Raji (cell line): ENCODE measurements around the gene DDX42.

ENCODE experiments used
- POLR2A ChIP-seq: IDR thresholded peaks from 2 replicates; pipeline ENCODE4 v1.6.1; 2011; ENCODE audit warnings: low read depth, low read length, control low read depth; ENCODE audit not compliant: insufficient read depth

The DDX42 gene

DNA sequence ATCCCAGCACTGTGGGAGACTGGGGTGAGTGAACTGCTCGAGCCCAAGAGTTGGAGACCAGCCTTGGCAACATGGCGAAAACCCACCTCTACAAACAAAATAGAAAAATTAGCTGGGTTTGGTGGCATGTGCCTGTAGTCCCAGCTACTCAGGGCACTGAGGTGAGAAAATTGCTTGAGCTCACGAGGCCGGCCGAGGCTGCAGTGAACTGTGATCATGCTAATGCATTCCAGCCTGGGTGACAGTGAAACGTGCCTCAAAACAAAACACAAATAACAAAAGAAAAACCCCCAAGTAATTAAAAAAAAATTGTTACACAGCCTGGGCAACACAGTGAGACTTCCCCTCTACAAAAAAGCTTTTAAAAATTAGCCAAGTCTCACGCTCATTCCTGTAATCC lies 5.5 kb upstream of the DDX42 start:
- no peak for TF ChIP-seq POLR2A

GRCh38 chr17:63772801-63773271 lies 1.1 kb upstream of the DDX42 start:
- TF ChIP-seq POLR2A, result no peak

DNA sequence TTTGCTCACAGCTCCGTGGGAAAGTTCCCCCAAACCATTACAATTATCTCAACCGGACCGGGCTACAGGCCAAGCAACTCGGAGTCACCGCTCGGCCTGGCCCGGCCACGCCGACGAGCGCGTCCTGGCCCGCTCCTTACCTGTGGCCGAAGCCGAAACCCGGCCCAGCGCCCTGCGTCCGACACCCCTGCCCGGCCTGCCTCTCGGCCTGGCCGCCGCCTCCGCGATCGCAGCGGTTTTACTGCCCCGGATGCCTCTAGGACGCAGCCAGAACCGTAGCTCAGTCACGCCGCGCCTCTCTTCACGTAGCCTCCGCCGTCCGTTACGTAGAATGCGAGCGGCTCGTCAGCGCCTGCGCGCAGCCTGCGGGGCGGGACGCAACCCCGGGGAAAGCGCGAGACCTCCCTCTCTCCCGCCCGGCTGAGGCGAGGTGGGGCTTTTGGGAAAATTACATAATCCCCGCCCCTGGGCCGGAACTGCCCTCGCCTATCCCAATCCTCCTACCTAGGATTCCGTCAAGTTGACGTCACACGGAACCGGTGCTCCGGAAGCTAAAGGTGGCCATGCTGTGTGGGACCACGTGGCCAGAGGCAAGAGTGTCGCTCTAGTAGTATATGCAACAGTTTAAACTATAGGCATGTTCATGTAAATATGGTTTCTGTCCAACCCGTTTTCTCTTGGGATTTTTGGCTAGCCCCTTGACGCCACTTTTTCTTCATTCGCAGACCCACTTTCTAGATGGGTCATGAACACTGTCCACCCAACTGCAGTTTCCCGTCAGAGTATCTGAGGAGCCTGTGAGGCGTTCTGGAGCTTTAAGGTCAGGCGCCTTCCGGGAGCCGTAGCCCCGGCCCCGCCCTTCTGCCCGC lies 464 bp upstream of the DDX42 start, which contains the start of gene CCDC47:
CCDC47 (minus strand) TSS at position 326 of the 869 bp plus-strand sequence. CDS start 7,422 bp downstream, outside the sequence.
- peak; percentile 80 for TF ChIP-seq POLR2A

DNA sequence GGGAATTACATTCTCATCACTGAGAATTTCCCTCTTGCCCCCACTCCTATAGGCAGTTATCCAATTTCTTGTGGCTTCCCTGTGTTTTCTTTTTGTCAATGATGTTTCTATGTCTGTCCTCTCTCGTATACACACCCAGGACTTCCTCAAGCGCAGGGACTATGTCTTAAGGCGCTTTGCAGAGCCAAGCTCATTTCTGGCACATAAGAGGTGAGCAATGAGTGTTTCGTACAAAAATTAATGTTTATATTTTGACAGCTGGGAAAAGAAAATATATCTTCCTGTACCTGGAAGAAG lies 947 bp downstream of the DDX42 start:
- TF ChIP-seq POLR2A, result no peak

DNA sequence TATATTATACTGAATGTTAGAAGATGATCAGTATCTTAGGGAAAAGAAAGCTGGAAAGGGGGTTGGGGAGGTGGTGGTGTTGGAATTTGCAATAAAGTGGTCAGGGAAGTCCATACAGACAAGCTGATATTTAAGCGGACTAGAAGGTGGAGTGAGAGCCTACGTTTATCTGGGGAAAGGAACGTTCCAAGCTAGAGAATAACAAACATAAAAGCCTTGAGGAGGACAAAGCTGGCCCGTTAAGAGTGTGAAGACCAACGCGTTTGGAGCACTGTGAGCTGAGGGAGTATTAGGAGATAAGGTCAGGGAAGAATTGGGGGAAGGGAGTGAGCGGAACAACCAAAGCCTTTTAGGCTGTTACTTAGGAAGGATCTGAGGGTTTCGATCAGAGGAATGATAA lies 1.4 kb downstream of the DDX42 start:
- TF ChIP-seq POLR2A, result no peak

DNA sequence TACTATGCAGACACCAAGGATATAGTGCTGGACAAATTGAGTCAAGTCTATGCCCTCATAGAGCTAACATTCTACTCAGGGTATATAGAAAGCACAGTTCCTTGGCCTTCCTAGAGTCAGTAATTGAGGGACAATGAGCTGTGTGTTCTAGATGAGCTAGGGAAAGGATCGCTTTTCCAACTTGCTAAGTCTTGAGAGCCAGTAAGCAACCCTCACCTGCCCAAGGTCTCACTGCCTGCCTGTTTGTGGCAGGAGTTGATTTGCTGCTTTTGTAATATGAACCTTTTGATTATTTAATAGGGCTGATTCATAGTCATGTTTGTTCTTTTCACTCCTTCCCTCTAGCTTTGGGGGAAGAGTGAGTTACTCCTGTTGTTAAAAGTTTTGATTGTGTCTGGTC lies 6.5 kb downstream of the DDX42 start:
- TF ChIP-seq POLR2A, result no peak

DNA sequence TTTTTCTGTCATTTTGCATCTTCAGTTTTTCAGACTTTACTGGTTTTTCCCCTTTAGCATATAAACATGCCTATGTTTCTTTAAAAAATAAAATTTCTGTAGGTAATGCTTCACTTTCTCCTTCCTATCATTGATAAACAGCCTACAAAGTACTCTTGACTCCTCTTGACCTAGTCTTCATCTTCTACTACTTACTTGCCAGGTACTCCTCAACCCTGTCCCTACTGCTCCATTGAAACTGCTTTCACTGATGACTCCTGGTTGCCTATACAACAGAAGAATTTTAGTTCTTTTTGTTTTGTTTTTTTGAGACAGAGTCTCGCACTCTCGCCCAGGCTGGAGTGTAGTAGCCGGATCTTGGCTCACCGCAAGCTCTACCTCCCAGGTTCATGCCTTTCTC lies 7.0 kb downstream of the DDX42 start:
- no peak for TF ChIP-seq POLR2A

DNA sequence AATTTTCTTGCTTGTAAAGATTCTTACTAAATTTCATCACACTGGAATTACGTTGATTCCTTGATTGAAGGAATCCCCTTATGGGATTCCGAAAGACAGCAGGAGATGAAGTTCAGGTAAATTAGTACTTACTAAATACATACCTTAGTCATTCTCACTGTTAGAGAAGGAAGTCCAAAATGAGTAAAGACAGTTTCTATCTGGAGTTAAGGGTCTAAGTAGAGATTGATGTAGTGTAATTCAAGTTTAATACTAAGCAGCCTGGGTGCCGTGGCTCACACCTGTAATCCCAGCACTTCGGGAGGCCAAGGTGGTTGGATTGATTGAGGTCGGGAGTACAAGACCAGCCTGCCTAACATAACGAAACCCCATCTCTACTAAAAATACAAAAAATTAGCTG lies 9.6 kb downstream of the DDX42 start:
- no peak for TF ChIP-seq POLR2A

DNA sequence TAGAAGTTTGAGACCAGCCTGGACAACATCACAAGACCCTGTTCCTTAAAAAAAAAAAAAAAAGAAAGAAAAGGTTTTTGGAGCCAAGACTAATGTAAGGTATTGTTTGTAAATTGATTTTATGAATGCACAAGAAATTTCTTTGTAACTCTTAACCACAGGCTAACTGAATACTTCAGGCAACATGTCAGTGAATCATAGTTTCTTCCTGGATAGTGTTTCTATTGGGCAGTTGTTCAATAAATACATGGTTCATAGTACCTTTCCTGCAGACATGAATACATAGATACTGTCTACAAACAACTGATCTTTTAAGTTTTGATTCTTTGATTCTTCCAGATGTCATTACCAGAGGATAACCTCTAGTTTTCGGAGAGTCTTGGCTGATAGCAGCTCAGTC lies 11.6 kb downstream of the DDX42 start:
- TF ChIP-seq POLR2A, result no peak

- TF ChIP-seq POLR2A, result no peak
These were observed 12.1 kb downstream of the DDX42 start for GRCh38 chr17:63786117-63786516.

DNA sequence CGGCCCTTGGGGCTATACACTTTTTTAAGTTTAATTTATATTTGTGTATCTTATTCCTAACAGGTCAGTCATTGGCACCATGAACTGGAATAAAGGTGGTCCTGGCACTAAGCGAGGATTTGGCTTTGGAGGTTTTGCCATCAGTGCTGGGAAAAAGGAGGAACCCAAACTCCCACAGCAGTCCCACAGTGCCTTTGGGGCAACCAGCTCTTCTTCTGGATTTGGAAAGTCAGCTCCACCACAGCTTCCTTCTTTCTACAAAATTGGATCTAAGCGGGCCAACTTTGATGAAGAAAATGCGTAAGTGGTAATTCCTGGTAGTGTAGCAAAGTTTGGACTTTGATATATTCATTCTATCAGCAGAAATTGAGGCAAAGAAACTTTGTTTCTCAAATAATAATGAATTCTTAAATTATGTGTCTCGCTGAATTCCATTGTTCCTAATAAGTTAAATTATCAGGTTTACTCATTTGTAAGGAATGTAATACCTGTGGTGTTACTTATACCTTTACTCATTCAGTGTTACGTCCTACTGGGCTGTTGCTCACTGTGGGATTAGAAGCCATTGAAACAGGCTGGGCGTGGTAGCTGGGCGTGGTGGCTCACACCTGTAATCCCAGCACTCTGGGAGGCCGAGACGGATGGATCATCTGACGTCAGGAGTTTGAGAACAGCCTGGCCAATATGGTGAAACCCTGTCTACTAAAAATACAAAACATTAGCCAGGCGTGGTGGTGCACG lies 13.2 kb downstream of the DDX42 start:
- no peak for TF ChIP-seq POLR2A

DNA sequence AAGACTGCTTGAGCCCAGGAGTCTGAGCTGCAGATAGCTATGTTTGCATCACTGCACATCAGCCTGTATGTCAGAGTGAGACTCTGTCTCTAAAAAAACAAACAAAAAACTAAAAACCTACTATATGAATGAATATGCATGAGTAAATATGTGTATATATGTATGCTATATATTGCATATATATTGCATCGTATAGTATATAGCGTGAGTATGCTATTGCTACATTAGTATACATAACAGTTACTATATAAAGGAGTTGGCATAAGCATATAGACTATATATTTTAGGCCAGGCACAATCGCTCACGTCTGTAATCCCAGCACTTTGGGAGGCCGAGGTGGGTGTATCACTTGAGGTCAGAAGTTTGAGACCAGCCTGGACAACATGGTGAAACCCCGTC lies 16.1 kb downstream of the DDX42 start:
- TF ChIP-seq POLR2A, result no peak

- no peak for TF ChIP-seq POLR2A
These were observed 18.2 kb downstream of the DDX42 start for GRCh38 chr17:63792055-63792729.

DNA sequence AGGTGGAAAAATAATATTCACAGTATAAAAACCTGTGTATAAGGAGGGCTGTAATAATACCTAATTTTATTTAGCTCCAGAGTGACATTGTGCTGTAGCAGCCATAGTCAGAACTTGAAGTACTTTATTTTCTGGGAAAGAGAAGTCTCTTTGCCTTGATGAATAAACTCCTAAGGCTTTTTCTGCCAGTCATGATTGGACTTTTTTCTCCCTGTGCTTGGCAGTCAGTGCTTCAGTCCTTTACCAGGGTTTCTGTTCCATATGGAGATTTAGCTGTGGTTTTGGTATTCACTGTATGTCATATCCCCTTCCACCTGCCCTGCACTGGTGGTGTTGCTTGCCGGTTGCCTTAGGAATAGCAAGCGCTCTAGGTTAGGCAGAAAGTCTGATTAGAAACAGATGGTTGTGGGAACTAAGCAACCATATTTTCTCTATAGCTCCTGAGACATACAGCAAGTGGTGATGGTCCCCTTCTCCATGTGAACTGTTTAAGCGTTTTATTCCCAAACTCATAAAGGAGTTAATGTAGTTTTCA lies 24.7 kb downstream of the DDX42 start:
- TF ChIP-seq POLR2A, result no peak

DNA sequence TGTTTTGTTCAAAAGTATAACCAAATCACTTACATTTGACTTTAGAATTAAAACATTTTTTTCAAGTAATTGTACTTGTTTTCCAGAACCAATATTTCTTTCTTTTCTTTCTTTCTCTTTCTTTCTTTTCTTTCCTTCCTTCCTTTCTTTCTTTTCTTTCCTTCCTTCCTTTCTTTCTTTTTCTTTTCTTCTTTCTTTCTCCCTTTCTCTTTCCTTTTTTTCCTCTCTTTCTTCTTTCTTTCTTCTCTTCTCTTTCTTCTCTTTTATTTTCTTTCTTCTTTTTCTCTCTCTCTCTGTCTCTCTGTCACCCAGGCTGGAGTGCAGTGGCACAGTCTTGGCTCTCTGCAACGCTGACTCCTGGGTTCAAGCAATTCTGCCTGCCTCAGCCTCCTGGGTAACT lies 26.8 kb downstream of the DDX42 start:
- no peak for TF ChIP-seq POLR2A
